Fibroblast of the aortic adventitia (primary cell): ENCODE results near the gene SPNS2. TPM values are rescaled to one million over a fixed set of nuclear protein-coding genes. Genes with fewer than 3 reads are reported as not detected.
A peak's percentile ranks its signal among the peaks of the same experiment; 100 is the strongest.

ENCODE experiments used
- DNase-seq: peaks from one replicate; pipeline ENCODE4 v3.0.0-alpha.2; 2010; ENCODE audit warnings: low read depth
- H3K4me3 ChIP-seq: 2 replicates; pipeline ENCODE4 v1.5.1; 2011; ENCODE audit warnings: low read depth, mild to moderate bottlenecking, control low read depth, low read length, moderate library complexity
- CTCF ChIP-seq: IDR thresholded peaks from 2 replicates; pipeline ENCODE4 v1.5.1; 2011; ENCODE audit warnings: mild to moderate bottlenecking, low read length, control low read depth, inconsistent platforms; ENCODE audit not compliant: insufficient read depth
- total RNA-seq: library from RNA; depleted of rRNA; stranded (reverse); fragments of >200 nt; gene quantifications from 2 replicates; pipeline ENCODE4 v1.2.3, GENCODE V29; 2012; ENCODE audit warnings: low replicate concordance

Gene SPNS2
- total RNA-seq, 1 donor: 0.27 TPM

- TF ChIP-seq CTCF: no peak
Measured at GRCh38 chr17:4551141-4551540, 52.5 kb downstream of the SPNS2 start.

GRCh38 chr17:4551796-4552525, 53.3 kb downstream of the SPNS2 start:
- DNase-seq: no peak
- TF ChIP-seq CTCF: no peak
- H3K4me3 ChIP-seq: no peak overlapping the region

More at GRCh38 chr17:4551141-4551540, 52.5 kb downstream of the SPNS2 start:
- H3K4me3 ChIP-seq: no peak overlapping the region
- DNase-seq: no peak

DNA sequence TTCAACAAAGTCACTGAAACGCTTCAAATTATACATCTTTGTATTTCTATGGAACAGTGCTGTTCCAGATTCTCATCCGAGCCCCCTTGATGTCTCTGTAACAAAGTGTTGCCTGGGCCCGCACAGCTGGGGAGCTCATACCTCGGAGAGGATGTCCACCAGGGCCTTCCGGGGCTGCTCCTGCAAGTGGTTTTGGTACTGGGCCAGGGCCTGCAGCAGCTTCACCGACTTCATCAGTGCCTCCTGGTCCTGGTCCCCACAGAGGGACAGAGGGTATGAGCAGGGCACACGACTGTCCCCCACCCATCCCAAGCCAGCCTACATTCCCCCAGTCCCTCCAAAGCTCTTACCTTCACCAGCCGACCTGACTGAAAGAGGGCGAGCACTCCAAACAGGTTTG, 55.0 kb downstream of the SPNS2 start:
- H3K4me3 ChIP-seq: peak overlapping the region; percentile 80
- TF ChIP-seq CTCF: no peak
- DNase-seq: no peak

- no peak for TF ChIP-seq CTCF
- DNase-seq: no peak
- H3K4me3 ChIP-seq: peak overlapping the region; percentile 80
Measured at GRCh38 chr17:4554441-4554996, 55.8 kb downstream of the SPNS2 start.

- H3K4me3 ChIP-seq: peak within 1 kb of the TSS; percentile 80
- peak; percentile 25 for TF ChIP-seq CTCF
- DNase-seq: peak; percentile 94
Measured at GRCh38 chr17:4554997-4555799, 56.5 kb downstream of the SPNS2 start, which contains the start of gene MYBBP1A. Gene MYBBP1A (minus strand): TSS chr17:4555384. CDS start chr17:4555324, 60 bp downstream.

GRCh38 chr17:4555873-4556759, 57.4 kb downstream of the SPNS2 start:
- peak overlapping the region; percentile 80 for H3K4me3 ChIP-seq
- TF ChIP-seq CTCF: no peak
- DNase-seq: no peak
